AG09319 (cell line): ENCODE results near the gene MLST8.
A peak's percentile ranks its signal among the peaks of the same experiment; 100 is the strongest.

Experiments
- DNase-seq: peaks from one replicate; pipeline ENCODE4 v3.0.0-alpha.2; 2010; ENCODE audit warnings: low read depth; ENCODE audit errors: extremely low read depth
- CTCF ChIP-seq: IDR thresholded peaks from 2 replicates; pipeline ENCODE4 v1.5.1; 2011; ENCODE audit warnings: low read depth, mild to moderate bottlenecking, inconsistent platforms, low read length, moderate library complexity

The MLST8 gene

GRCh38 chr16:2223221-2223941 lies 18.1 kb downstream of the MLST8 start, which contains the start of gene E4F1:
E4F1 (plus strand) TSS chr16:2223591; CDS start chr16:2223614, 23 bp downstream.
- no peak for TF ChIP-seq CTCF
- DNase-seq = peak; percentile 99

GRCh38 chr16:2223942-2224486 lies 18.8 kb downstream of the MLST8 start:
- peak; percentile 26 for TF ChIP-seq CTCF
- no peak for DNase-seq

- TF ChIP-seq CTCF = no peak
- no peak for DNase-seq
These were observed 21.1 kb downstream of the MLST8 start for GRCh38 chr16:2226245-2226793.

GRCh38 chr16:2226918-2227317 lies 21.7 kb downstream of the MLST8 start:
- TF ChIP-seq CTCF = no peak
- no peak for DNase-seq

GRCh38 chr16:2228161-2228824 lies 23.0 kb downstream of the MLST8 start:
- DNase-seq = no peak
- TF ChIP-seq CTCF = no peak

GRCh38 chr16:2229091-2229490 lies 23.8 kb downstream of the MLST8 start:
- no peak for DNase-seq

More at GRCh38 chr16:2229091-2229490, 23.8 kb downstream of the MLST8 start:
- no peak for TF ChIP-seq CTCF
